ENCODE data around the gene EEF1A2.

EEF1A2 gene

DNA sequence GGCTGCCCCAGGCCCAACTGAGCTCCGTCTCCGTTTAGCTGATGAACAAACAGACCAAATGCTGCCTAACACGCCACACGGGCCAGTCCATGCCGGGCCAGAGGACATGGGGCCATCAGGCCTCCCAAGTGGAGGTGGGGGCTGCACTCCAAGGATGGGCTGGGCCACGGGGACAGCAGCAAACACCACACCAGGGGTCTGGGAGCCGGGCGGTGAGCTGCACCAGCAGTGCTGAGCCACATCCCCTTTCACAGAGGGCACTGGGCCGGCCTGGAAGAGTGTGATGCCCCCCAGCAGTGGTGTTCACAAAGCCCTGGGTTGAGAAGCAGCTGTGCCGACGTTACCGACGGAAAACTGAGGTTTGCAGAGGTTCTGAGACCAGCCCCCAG, 29.2 kb downstream of the EEF1A2 start:
- no peak for DNase-seq (ENCODE audit: low read depth in 2 of 2)

DNA sequence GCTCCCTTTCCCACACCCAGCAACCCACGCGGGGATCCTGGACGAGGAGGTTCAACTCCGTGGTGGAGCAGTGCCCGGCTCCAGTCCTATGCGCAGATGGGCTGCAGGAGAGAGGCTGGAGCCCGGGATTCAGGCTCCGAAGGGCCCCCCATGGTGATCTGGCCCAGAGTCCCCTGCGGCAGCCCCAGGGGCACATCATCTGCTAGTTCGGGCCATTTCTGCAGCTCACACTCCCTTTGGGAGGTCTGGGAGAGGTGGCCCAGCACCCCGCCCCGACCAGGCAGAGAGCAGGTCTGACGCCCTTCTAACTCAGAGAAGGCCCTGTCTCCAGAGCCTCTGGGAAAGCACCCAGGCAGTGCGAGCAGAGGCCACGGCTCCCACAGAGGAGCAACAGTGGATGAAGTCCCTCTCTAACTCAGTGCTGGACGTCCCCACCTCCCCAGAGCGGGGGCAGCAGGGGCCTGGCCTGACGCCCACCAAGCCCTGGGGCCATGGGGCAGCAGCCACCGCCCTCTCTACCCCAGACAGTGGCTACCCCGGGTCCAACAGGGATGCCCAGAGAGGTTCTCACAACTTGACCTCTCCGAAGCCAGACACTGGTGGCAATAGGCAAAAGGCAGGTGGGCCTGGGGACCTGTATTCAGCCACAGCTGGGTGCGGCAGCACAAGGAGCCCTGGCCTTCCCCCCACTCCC, 29.7 kb downstream of the EEF1A2 start:
- no peak for DNase-seq (ENCODE audit: low read depth in 2 of 2)

DNA sequence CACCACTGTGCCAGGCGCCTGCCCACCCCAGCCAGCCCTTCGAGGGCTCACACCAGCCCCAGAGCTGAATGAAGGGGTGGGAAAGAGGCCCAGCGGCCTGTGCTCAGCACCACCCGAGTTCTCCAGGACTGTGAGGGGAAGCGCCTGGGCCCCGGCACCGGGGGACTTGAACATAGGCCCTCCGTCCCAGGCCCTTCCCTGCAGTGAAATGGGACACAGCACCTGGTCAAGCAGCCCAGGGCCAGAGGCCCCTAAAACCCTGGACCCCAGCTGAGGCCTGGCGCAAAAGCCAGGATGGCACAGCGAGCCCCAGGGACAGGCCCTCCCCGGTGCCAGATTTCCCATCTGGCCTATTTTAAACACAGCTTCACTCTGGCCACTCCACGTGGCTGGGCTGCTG, 30.5 kb downstream of the EEF1A2 start:
- DNase-seq (ENCODE audit: low read depth in 2 of 2): no peak

DNA sequence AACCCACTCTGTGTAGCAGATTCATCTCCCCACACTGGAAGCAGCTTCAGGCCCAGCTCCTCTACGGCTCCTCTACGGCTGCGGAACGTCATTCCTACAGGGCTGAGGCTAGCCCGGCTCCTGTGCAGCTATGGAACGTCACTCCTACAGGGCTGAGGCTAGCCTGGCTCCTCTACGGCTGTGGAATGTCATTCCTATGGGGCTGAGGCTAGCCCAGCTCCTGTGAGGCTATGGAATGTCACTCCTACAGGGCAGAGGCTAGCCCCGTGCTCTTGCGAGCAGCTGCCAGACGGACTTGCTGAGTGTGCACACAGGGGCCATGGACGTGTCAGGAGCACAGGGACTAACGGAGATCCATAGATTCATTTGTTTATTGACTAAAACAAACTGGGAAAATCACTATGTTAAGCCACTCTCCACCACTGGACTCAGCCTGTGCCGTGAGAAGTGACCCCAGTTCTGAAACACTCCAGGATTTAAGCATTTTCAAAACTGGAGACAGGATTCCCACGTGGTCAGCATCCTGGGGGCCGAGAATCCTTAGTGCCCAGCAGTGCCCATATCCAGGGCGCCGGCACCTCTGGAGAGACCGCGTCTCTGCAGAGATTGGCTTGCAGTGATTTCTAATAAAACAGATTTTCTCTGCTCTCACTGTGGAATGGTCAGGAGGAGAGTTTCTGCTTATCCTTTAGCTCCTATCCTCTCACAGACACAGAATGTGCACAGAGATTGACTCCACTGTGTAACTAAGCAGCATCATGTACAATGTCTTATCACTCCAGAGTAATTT, 31.4 kb downstream of the EEF1A2 start:
- DNase-seq (ENCODE audit: low read depth in 2 of 2): no peak

DNA sequence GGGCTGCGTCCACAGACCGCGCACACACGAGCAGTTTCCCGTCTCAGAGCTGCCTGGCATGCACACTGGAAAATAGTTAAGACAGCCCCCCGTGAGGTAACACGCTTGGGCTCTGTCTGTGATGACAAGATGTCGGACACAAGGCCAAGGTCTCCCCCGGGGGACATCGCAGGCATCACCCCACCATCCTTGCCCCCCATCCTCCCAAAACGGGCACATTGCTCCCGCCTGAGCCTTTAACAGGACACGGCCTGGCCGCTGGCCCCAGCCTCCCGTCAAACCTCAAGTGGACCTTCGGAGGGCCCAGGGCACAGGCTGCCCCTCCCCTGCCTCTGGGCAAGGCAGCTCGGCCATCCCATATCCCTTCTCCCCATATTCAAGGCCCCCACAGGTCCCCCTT, 32.0 kb downstream of the EEF1A2 start:
- DNase-seq (ENCODE audit: low read depth in 2 of 2): no peak

DNA sequence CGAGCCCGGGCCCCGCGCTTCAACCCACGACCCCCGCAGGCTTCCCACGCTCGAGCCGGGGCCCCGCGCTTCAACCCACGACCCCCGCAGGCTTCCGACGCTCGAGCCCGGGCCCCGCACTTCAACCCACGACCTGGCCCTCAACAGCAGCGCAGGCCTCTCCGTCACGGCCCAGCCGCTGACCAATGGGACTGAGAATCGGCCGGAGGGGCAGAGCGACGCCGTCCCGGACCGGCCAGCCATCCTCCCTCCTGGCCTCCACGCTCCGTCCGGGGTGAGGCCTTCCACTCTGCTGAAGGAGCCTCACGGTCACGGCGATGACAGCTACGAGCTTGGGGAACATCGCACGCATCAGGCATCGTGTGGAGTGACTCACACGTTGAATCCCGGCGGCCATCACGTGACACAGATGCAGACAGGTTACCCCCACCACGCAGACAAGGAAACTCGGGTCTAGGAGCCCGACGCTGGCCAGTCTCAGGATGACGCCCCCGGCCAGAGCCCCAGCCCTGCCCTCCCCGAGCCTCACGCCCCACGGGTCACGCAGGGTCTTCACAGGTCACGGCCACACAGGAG, 32.5 kb downstream of the EEF1A2 start:
- no peak for DNase-seq (ENCODE audit: low read depth in 2 of 2)

DNA sequence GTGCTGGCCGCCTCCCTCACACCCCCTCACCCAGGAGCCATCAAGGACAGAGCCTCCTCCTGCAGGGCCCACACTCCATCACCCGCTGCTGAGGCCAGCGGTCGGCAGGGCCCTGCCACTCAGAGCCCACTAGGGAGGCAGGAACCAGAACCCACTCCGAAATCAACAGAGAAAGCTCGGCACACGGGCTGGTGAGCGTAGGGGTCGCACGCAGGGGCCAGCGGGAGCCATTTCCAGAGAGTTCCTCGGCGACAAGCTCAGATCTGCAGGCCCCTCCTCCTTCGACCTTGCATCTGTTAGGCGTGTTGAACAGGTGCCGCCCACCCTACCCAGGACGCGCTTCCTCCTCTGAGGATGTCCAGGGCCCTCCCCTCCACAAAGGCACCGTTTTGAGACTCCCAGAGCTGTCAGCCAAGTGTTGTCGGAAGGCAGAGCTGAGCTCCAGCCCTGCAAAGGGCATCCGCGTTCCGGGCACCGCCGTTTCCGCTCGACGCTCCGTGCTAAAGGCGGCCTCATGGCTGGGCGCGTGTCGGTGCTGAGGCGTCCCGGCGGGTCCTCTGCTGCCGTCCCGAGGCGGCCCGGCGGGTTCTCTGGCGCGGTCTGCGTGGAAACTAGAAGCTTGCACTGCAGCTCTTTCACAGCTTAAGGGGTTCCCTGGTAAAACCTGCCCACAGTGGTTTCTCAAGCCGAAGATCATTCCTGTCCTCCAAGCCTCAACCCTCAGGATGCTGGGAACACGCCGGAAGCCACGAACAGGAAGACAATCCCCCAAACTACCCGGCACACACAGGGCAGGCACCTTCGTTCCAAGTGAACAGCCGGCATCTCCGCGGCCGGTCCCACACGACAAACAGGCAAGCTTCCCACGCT, 33.3 kb downstream of the EEF1A2 start:
- no peak for DNase-seq (ENCODE audit: low read depth in 2 of 2)

DNA sequence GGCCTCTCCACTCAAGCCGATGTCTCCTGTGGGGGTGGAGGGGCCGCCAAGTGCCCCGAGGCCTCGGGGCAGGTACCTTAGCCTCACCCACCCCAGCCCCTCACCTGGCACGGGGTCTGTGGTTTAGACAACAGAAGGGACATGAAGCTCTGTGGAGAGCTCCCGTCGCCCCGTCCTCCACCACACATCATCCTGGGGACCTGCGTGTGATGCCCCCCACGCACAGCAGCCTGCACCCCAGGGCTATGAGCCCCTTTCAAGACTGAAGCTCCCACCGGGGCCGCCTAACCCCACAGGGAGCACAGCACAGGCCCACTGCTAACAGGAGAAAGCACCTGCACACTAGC, 34.6 kb downstream of the EEF1A2 start:
- DNase-seq (ENCODE audit: low read depth in 2 of 2): no peak

DNA sequence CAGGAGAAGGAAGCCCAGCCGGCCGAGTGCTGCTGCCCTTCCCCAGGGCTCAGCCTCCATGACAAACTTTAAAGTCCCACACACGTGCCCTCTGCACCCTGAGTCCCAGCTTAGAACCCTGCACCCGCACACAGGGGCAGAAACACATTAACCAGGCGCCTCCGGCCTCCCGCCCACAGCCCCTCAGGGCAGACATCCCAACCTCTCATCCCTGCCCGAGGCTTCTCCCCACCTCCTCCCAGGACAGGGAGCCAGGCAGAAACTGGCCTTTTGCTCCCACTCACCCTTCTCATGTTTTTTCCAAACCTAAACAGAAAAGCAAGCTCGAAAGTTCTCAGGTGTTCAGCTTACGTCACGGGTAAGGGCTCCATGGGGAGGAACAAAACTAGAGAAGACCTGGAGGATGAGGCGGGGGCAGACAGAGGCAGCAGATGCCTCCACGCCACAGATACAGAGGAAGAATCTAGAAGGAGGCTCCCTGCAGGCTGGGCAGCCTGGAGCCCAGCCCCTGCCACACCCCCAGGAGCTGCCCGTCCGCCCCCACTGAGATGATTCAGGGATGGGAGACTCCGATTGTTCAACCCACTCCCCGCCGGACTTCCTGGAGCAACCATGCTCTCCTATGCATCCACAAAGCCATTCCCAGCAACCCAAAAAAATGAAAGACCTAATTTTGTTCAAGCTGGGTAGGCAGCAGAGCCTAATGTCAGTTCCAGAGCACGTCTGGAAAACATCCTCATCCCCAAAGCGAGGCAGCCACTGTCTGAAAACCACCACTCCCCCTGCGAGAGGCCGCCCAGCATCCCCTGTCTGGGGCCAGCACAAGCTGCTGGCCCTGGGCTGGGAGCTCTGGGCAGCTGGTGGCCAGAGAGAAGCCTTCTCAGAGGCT, 35.2 kb downstream of the EEF1A2 start:
- DNase-seq (ENCODE audit: low read depth in 2 of 2): no peak

DNA sequence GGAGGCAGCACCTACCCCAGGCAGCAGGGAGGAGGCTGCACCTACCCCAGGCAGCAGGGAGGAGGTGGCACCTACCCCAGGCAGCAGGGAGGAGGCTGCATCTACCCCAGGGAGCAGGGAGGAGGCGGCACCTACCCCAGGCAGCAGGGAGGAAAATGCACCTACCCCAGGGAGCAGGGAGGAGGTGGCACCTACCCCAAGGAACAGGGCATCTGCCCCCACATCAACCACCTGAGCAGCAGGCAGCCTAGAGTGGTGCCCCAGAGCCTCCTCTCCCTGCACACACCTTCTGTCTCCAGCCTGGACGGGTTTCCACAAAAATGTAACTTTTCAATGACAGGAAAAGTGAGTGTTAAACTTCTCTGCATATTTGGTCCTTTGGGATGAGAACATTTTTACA, 36.6 kb downstream of the EEF1A2 start:
- no peak for DNase-seq (ENCODE audit: low read depth in 2 of 2)

DNA sequence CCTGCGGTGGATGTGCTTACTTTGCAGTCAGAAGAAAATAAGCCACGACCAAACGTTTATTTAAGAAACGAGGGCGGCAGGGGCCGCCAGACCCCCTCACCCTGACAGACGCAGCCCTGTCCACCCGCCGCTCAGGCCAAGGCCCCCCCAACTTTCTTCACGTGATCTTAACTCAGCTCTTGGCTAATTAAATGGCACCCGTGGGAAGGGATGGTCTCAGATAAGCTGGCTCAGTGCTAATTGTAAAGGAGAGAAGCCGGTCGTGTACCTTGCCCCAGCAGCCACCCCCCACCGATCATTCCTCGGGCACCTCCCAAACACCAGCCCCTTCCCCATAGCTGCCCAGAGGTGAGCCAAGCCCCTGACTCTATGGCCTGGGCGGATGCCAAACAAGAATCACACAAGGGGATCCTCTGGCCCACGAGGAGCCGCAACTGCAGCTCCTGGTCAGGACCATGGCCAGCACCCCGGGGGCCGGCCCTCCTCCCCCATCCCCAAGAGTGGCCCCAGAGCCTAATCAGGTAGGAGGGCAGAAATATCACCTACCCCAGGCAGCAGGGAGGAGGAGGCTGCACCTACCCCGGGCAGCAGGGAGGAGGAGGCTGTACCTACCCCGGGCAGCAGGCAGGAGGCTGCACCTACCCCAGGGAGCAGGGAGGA, 37.6 kb downstream of the EEF1A2 start:
- DNase-seq (ENCODE audit: low read depth in 2 of 2): no peak

DNA sequence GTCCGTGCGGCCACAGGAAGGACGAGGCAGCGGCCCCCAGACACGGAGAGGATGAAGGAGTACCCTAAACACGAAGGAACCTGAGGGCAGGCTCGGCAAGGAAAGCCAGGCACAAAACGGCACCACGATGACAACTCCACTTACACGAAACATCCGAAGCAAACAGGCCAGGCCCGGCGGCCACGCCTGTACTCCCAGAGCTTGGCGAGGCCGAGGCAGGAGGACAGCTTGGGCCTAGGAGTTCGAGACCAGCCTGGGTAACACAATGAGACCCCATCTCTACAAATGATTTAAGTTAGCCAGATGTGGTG, 39.9 kb downstream of the EEF1A2 start:
- no peak for DNase-seq (ENCODE audit: low read depth in 2 of 2)

DNA sequence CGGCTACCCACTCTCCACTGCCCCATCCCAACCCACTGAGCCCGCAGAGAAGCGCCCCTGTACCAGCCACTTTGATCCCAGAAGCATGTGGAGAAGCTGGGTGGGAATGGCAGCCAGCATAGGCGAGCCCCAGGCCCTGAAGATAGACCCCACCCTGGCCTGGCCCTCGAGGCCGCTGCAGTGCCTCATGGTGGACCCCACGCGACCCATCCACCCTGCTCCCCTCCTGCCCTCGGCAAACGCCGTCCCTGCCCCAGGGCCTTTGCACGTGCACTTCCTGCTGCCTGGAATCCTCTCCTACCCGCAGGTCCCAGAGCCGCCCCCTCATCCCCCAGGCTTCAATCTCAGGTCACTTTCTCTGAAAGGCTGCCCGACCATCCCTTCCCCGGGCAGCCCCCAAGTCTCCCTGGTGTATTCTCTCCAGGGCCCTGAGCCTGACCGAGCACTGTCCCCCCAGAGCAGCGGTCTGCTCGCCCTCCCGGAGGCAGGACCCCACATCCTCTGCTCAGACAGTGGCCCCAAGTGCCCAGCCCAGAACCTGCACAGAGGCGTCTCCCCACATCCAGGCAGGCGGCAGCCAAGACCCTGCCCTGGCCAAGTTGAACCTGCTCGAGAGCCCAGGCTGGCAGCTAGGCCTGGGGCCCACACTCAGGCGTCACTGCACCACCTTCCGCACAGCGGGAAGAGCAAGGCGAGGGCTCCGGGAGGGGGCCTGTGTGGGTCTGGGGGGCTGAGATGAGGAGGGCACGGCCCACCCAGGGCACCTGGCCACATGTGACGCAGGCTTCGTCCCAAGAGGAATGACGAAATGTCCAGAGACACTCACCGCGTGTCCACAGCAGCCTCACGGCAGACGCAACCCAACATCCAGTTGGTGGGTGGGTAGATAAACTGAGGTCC, 40.5 kb downstream of the EEF1A2 start:
- DNase-seq (ENCODE audit: low read depth in 2 of 2): no peak

DNA sequence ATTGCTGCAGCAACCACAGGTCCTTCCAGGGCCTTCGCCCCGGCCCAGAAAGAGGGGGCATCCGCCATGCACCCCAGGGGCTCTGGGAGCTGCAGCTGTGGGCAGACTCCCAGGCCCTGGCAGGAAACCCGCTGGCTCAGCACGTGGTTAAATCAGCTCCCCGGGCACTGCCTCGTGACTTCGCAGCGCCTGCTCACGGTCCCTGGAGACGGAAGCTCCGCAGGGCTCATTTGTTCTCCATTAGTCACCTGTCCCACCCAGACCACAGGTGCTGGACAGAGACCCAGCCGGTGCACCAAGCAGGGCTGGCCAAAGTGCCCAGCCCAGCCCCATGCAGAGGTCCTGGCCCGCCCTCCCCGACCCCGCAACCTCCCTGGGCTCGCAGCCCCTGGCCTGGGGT, 41.1 kb downstream of the EEF1A2 start:
- DNase-seq (ENCODE audit: low read depth in 2 of 2): no peak

DNA sequence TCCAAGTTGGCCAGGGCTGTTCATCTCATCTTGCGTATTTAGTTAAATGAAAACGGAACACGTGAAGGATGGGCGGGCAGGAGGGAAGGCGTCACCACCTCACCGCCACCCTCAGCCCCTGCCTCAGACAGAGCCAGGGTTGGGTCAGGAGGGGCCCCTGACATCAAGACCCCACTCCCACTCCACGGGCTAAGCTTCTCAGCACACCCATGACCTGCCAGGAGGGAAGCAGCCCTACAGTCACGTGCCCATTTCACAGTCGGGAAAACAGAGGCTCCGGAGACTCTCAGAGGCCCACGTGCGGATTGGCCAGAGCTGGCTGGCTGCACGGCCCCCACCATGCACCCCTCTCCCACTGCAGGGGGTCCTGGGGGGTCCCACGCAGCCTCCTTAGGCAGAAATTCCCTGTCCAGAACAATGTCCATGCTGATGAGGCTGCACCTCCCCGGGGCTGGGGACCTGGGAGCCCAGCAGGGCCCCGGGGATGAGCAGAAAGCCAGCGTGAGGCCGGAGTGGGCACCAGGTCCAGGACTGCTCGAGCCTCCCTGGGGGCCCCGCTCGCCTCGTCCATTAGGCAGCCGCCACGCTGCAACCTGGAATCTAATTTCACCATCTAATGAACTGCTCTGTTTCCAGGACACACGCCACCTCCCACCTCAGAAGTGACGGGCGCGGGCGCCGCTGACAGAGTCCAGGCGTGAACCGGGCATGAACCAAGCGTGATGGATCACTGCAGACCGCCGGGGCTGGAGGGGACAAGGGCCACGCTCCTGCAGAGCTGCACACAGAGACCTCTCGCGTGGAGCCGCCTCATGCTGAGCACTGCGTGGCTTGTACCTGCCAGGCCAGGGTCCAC, 42.2 kb downstream of the EEF1A2 start:
- DNase-seq (ENCODE audit: low read depth in 2 of 2): no peak

DNA sequence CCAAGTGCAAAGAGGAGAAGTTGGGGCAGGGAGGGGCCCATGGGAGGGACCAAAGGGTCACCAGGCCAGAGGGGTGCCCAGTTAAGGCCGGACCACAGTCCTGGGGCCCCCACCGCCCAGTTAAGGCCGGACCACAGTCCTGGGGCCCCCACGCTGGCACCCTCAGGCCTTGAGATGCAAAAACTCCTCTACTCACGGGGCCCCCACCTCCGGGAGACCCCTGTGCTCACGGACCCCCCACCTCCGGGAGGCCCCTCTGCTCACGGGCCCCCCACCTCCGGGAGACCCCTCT, 43.4 kb downstream of the EEF1A2 start:
- no peak for DNase-seq (ENCODE audit: low read depth in 2 of 2)

DNA sequence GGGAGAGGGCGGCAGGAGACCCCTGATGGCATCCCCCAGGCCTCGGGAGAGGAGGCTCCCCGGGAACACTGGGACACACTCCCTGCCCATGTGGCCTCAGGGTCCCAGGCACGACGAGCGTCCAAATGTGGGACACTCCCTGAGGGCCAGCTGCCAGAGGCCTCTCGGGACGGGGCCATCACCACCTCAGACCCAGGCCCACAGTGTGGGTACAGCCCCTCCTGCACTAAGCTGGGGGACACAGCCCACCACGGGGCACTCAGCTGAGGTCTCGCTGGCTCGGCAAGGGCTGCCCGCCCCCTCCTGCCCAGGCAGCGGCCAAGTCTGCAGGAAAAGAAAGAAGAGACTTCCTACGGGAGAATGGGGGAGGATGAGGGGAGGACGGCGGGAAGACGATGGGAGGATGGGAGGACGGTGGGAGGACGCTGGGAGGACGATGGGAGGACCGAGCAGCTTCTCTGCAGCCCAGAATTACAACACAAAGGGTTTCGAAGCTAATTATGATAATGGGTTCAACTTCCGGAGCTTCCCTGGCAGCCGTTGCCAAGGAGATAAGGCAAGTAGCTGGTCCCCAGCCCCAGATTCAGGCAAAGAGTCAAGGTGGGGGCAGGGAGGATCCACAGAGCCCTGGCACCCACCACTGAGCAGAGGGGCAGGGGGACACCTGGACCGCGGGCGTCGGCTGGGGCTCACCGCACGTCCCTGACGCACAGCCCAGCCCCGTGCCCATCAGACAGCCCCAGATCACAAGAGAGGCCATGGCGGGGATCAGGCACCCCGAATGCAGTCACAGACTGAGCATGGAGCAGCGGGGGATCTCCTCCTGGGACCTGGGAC, 43.9 kb downstream of the EEF1A2 start:
- no peak for DNase-seq (ENCODE audit: low read depth in 2 of 2)

DNA sequence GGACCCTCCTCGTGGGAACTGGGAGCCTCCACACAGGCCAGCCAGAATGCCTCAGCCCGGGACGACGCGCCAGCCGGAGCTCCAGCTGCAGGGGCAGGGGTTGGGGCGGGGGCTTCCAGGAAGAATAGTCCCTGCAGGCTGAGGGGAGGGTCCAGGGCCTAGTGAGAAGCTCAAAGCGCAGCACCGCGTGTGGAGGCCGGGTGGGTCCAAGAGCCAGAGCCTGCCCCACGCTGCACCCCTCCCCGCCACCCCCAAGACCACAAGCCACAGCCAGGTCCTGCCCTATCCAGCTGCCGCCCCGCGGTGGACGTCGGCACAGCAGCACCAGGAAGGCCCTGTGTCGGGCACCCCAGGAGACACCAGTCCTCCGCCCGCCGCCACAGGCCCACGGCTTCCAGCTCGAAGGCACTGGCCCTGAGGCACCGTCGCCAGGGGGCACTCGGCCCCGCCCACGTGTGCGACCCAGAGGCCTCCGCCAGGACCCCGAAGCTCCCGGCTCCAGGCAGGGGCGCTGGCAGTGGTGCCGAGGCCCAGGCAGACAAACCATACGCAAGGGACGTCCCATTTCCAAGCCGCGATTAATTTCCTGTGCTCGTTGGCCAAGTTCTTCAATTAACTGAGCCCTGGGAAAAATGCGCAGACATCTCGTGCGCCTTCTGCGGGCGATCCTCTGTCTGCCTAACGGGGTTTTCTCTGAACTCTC, 45.9 kb downstream of the EEF1A2 start:
- DNase-seq (ENCODE audit: low read depth in 2 of 2): no peak
